Endothelial cell of umbilical vein (primary cell): Measurements from ENCODE around the gene YWHAG.
"Not testable (repeated sequence)": the region's sequence is repeated elsewhere in the genome, so short reads cannot be mapped to it uniquely, and the experiment has no call there.

Experiments used
- CTCF ChIP-seq, 2 donors: IDR thresholded peaks; 1 replicate in 1 of 2; 2 replicates in 1 of 2; pipeline ENCODE4 v1.5.1; 2011; ENCODE audit warnings: low read length in 2 of 2, mild to moderate bottlenecking in 2 of 2, moderate library complexity in 2 of 2, control low read depth in 1 of 2, inconsistent platforms in 1 of 2, low read depth in 1 of 2; ENCODE audit not compliant: insufficient read depth in 1 of 2; ENCODE audit errors: extremely low read depth in 1 of 2
- EZH2 ChIP-seq: IDR thresholded peaks from 2 replicates; pipeline ENCODE4 v1.6.1; 2012; ENCODE audit warnings: borderline replicate concordance, low read depth, mild to moderate bottlenecking, moderate library complexity, low read length, inconsistent platforms; ENCODE audit not compliant: severe bottlenecking
- FOS ChIP-seq: IDR thresholded peaks from 2 replicates; pipeline ENCODE4 v1.6.1; 2011; ENCODE audit warnings: mild to moderate bottlenecking, low read length, moderate library complexity, borderline replicate concordance; ENCODE audit not compliant: insufficient read depth
- JUN ChIP-seq: IDR thresholded peaks from 2 replicates; pipeline ENCODE4 v1.6.1; 2011; ENCODE audit warnings: borderline replicate concordance, low read depth; ENCODE audit not compliant: insufficient read length, insufficient read depth
- POLR2A ChIP-seq: IDR thresholded peaks from 2 replicates; pipeline ENCODE4 v1.6.1; 2012; ENCODE audit warnings: low read depth, mild to moderate bottlenecking, control low read depth, low read length
- POLR2AphosphoS5 ChIP-seq: IDR thresholded peaks from 2 replicates; pipeline ENCODE4 v1.6.1; 2012; ENCODE audit warnings: low read depth, mild to moderate bottlenecking, control low read depth, low read length, moderate library complexity; ENCODE audit not compliant: insufficient read depth
- TF ChIP-seq, protein P1 (sequence below): IDR thresholded peaks from 2 replicates; pipeline ENCODE4 v1.6.1; 2011; ENCODE audit not compliant: insufficient read depth, insufficient read length

DNA sequence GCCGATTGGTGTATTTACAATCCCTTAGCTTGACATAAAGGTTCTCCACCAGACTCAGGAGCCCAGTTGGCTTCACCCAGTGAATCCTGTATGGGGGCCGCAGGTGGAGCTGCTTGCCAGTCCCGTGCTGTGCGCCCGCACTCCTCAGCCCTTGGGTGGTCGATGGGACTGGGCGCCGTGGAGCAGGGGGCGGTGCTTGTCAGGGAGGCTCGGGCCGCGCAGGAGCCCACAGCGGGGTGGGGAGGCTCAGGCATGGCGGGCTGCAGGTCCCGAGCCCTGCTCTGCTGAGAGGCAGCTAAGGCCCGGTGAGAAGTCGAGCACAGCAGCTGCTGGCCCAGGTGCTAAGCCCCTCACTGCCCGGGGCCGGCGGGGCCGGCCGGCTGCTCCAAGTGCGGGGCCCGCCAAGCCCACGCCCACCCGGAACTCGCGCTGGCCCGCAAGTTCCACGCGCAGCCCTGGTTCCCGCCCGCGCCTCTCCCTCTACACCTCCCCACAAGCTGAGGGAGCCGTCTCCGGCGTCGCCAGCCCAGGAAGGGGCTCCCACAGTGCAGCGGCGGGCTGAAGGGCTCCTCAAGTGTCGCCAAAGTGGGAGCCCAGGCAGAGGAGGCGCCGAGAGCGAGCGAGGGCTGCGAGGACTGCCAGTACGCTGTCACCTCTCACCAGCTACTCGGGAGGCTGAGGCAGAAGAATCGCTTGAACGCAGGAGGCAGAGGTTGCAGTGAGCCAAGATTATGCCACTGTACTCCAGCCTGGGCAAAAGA lies 49.3 kb downstream of the YWHAG start:
- TF ChIP-seq CTCF (IDR thresholded peaks at IDR 0.05; ENCODE audit: extremely low read depth in 1 of 2, insufficient read depth in 1 of 2, low read depth in 1 of 2, low read length in 2 of 2); POLR2A; JUN; POLR2AphosphoS5; EZH2; FOS: not testable (repeated sequence)
- TF ChIP-seq, protein P1, sequence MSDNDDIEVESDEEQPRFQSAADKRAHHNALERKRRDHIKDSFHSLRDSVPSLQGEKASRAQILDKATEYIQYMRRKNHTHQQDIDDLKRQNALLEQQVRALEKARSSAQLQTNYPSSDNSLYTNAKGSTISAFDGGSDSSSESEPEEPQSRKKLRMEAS, result not testable (repeated sequence)
